IMR-90 (cell line): Measurements from ENCODE around the gene MYH16. TPM values are rescaled to one million over a fixed set of nuclear protein-coding genes. Genes with fewer than 3 reads are reported as not detected.
"Not testable (repeated sequence)": the region's sequence is repeated elsewhere in the genome, so short reads cannot be mapped to it uniquely, and the experiment has no call there.

ENCODE experiments used
- ATAC-seq: fragments of 200-7000 bp; cut with Tn5 transposase; 2 replicates; pipeline ENCODE4 v1.9.1; 2020; ENCODE audit warnings: low read depth, mild to moderate bottlenecking, moderate library complexity
- BruUV-seq: library from RNA; stranded (reverse); fragments of 400-500 nt; replicated peaks from 2 replicates; lab custom pipeline; 2021; lab: Mats Ljungman, UMichigan
- CTCF ChIA-PET: fragments of 300-600 bp; formaldehyde crosslinking; extraction: SDS; loops from one replicate; lab custom pipeline; 2021; ENCODE audit warnings: antibody characterized with exemption; lab: Yijun Ruan, JAX
- POLR2A ChIA-PET: fragments of 300-600 bp; sonication (Branson Sonifier 250); formaldehyde crosslinking; loops from one replicate; lab custom pipeline; 2022; ENCODE audit warnings: antibody characterized with exemption; ENCODE audit not compliant: unreplicated experiment; lab: Charles Lee
- DNase-seq: peaks from one replicate; pipeline ENCODE4 v3.0.0; 2013
- H2AFZ ChIP-seq: replicated peaks from 2 replicates; pipeline ENCODE3; 2013; ENCODE audit warnings: low read length, mild to moderate bottlenecking; ENCODE audit not compliant: poor library complexity
- H2AK5ac ChIP-seq: 2 replicates; pipeline ENCODE4 v1.6.1; 2013; ENCODE audit warnings: low read depth, low read length, inconsistent platforms
- H2AK9ac ChIP-seq: replicated peaks from 2 replicates; pipeline ENCODE3; 2013; ENCODE audit warnings: mild to moderate bottlenecking, low read depth, low read length, moderate library complexity; ENCODE audit not compliant: poor library complexity
- H2BK120ac ChIP-seq: 2 replicates; pipeline ENCODE4 v1.6.1; 2013; ENCODE audit warnings: low read depth, low read length, inconsistent platforms
- H2BK15ac ChIP-seq: 3 replicates; pipeline ENCODE4 v1.6.1; 2013; ENCODE audit warnings: low read depth, low read length, inconsistent platforms
- H2BK20ac ChIP-seq: 2 replicates; pipeline ENCODE4 v1.6.1; 2013; ENCODE audit warnings: low read depth, mild to moderate bottlenecking, inconsistent platforms, low read length, moderate library complexity
- H2BK5ac ChIP-seq: 2 replicates; pipeline ENCODE4 v1.6.1; 2013; ENCODE audit warnings: mild to moderate bottlenecking, low read depth, low read length, inconsistent platforms; ENCODE audit not compliant: poor library complexity, severe bottlenecking
- H3K14ac ChIP-seq: replicated peaks from 2 replicates; pipeline ENCODE4 v1.6.1; 2013; ENCODE audit warnings: low read depth, low read length, inconsistent platforms
- H3K18ac ChIP-seq: 2 replicates; pipeline ENCODE4 v1.6.1; 2013; ENCODE audit warnings: low read depth, low read length, control low read depth
- H3K23ac ChIP-seq: 2 replicates; pipeline ENCODE4 v1.6.1; 2013; ENCODE audit warnings: low read depth, low read length, inconsistent platforms
- H3K27ac ChIP-seq: 2 replicates; pipeline ENCODE4 v1.5.1; 2013; ENCODE audit warnings: mild to moderate bottlenecking, control low read depth, low read length; ENCODE audit not compliant: insufficient read depth
- H3K27me3 ChIP-seq: 2 replicates; pipeline ENCODE4 v1.6.1; 2013; ENCODE audit warnings: low read length; ENCODE audit not compliant: control insufficient read depth, insufficient read depth
- H3K36me3 ChIP-seq: 2 replicates; pipeline ENCODE4 v1.6.1; 2013; ENCODE audit warnings: low read length, mixed read lengths; ENCODE audit not compliant: control insufficient read depth, insufficient read depth
- H3K4ac ChIP-seq: 2 replicates; pipeline ENCODE4 v1.6.1; 2013; ENCODE audit warnings: low read depth, low read length, inconsistent platforms
- H3K4me1 ChIP-seq: 2 replicates; pipeline ENCODE4 v1.6.1; 2013; ENCODE audit warnings: low read length, mixed read lengths; ENCODE audit not compliant: control insufficient read depth, insufficient read depth
- H3K4me2 ChIP-seq: 2 replicates; pipeline ENCODE4 v1.6.1; 2013; ENCODE audit warnings: low read depth, mild to moderate bottlenecking, control low read depth, low read length, moderate library complexity
- H3K4me3 ChIP-seq: 2 replicates; pipeline ENCODE4 v1.5.1; 2013; ENCODE audit warnings: low read depth, mild to moderate bottlenecking, control low read depth, low read length, moderate library complexity; ENCODE audit not compliant: insufficient read depth
- H3K56ac ChIP-seq: 2 replicates; pipeline ENCODE4 v1.6.1; 2013; ENCODE audit warnings: low read length, inconsistent platforms; ENCODE audit not compliant: insufficient read depth; ENCODE audit errors: extremely low read depth
- H3K79me1 ChIP-seq, 2 experiments: 2 replicates each; pipeline ENCODE4 v1.6.1; 2013; ENCODE audit warnings: low read length in 2 of 2, inconsistent platforms in 1 of 2, low read depth in 1 of 2
- H3K9ac ChIP-seq: 2 replicates; pipeline ENCODE4 v1.6.1; 2013; ENCODE audit warnings: low read depth, low read length, control low read depth
- H3K9me1 ChIP-seq: 2 replicates; pipeline ENCODE4 v1.6.1; 2013; ENCODE audit warnings: low read length, inconsistent platforms; ENCODE audit not compliant: insufficient read depth
- H3K9me3 ChIP-seq: 2 replicates; pipeline ENCODE4 v1.6.1; 2013; ENCODE audit warnings: low read length; ENCODE audit not compliant: control insufficient read depth, insufficient read depth
- H4K20me1 ChIP-seq: 2 replicates; pipeline ENCODE4 v1.6.1; 2013; ENCODE audit warnings: low read length, inconsistent platforms; ENCODE audit not compliant: insufficient read depth
- H4K5ac ChIP-seq: 2 replicates; pipeline ENCODE4 v1.6.1; 2013; ENCODE audit warnings: mild to moderate bottlenecking, low read depth, low read length, control low read depth
- H4K8ac ChIP-seq, 2 experiments: 2 replicates each; pipeline ENCODE4 v1.6.1; 2013; ENCODE audit warnings: low read depth in 2 of 2, low read length in 2 of 2, control low read depth in 1 of 2, inconsistent platforms in 1 of 2
- H4K91ac ChIP-seq: 2 replicates; pipeline ENCODE4 v1.6.1; 2013; ENCODE audit warnings: low read depth, low read length, inconsistent platforms; ENCODE audit not compliant: insufficient read depth
- WGBS, 2 experiments: methylation state at CpG; one replicate each; pipeline versions ENCODE4 v1.1.5 to v1.1.7; 2013; ENCODE audit warnings: missing lambda C conversion rate in 2 of 2; ENCODE audit not compliant: insufficient read length in 1 of 2; ENCODE audit errors: extremely low coverage in 2 of 2; 5-methylcytosine and 5-hydroxymethylcytosine counted together
- dilution Hi-C: fragments of 300-500 bp; cut with HindIII; formaldehyde crosslinking; loops from one replicate; pipeline ENCODE4 v1.14.3; 2018; ENCODE audit warnings: low sequenced_read_pairs; ENCODE audit not compliant: unreplicated experiment
- in situ Hi-C: fragments of 300-500 bp; cut with MboI; formaldehyde crosslinking; loops from 3 replicates; pipeline ENCODE4 v1.14.3; 2019; ENCODE audit warnings: low sequenced_read_pairs, inconsistent platforms, mixed read lengths
- intact Hi-C: fragments of 100-400 bp; cut with micrococcal nuclease; formaldehyde crosslinking; loops from 2 replicates; pipeline ENCODE4 v1.10.0; 2022
- polyA plus RNA-seq, 3 experiments: library from polyadenylated mRNA; depleted of rRNA; stranded (reverse); fragments of >200 nt; gene quantifications; 2 replicates each; pipeline ENCODE4 v1.2.3, GENCODE V29; 2012; ENCODE audit warnings: low replicate concordance in 1 of 3
- total RNA-seq: library from RNA; depleted of rRNA; stranded (reverse); fragments of >200 nt; gene quantifications from 2 replicates; pipeline ENCODE4 v1.2.3, GENCODE V29; 2012

MYH16 gene
- total and polyA plus RNA-seq, 2 of the 4 experiments (the other 2 are of a cell fraction) = 0.09 to 0.18 TPM

DNA sequence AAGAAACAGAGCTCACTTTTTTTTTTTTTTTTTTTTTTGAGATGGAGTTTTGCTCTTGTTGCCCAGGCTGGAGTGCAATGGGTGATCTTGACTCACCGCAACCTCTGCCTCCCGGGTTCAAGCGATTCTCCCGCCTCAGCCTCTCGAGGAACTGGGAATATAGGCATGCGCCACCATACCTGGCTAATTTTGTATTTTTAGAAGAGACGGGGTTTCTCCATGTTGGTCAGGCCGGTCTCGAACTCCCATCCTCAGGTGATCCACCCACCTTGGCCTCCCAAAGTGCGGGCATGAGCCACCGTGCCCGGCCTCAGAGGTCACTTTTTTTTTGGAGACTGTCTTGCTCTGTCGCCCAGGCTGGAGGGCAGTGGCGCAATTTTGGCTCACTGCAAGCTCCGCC, 85.9 kb downstream of the MYH16 start:
- H2BK5ac ChIP-seq, H4K8ac ChIP-seq, dilution Hi-C loops, H3K27me3 ChIP-seq, H4K91ac ChIP-seq, H4K5ac ChIP-seq, H2BK20ac ChIP-seq, in situ Hi-C loops, H3K27ac ChIP-seq, ATAC-seq, H3K9me3 ChIP-seq, H3K18ac ChIP-seq, H3K9me1 ChIP-seq, intact Hi-C loops, H3K56ac ChIP-seq, H2AFZ ChIP-seq, BruUV-seq, H3K9ac ChIP-seq, H2AK5ac ChIP-seq, H3K4me3 ChIP-seq, DNase-seq, H2BK120ac ChIP-seq, H3K4ac ChIP-seq, H3K14ac ChIP-seq, POLR2A ChIA-PET, CTCF ChIA-PET, H3K4me1 ChIP-seq, H2AK9ac ChIP-seq, H3K4me2 ChIP-seq, H3K23ac ChIP-seq, H2BK15ac ChIP-seq: not testable (repeated sequence)
- peaks cover 7 to 24% of the 10 kb centered on the region in 2 experiments for H3K79me1 ChIP-seq
- H4K20me1 ChIP-seq = peaks cover 19% of the 10 kb centered on the region
- WGBS, 2 experiments = 93% methylated on average over 11 of the region's 15 CpGs; no CpG with 5 or more reads in 1 of the 2 experiments
- peaks cover 45% of the 10 kb centered on the region for H3K36me3 ChIP-seq
